GM19328 (cell line): ENCODE data around the gene HDAC4.

Source experiments
- ATAC-seq: cut with Tn5 transposase; IDR thresholded peaks from one replicate; pipeline ENCODE4 v1.9.1; 2021; ENCODE audit warnings: mild to moderate bottlenecking, moderate library complexity; ENCODE audit not compliant: unreplicated experiment

The HDAC4 gene

DNA sequence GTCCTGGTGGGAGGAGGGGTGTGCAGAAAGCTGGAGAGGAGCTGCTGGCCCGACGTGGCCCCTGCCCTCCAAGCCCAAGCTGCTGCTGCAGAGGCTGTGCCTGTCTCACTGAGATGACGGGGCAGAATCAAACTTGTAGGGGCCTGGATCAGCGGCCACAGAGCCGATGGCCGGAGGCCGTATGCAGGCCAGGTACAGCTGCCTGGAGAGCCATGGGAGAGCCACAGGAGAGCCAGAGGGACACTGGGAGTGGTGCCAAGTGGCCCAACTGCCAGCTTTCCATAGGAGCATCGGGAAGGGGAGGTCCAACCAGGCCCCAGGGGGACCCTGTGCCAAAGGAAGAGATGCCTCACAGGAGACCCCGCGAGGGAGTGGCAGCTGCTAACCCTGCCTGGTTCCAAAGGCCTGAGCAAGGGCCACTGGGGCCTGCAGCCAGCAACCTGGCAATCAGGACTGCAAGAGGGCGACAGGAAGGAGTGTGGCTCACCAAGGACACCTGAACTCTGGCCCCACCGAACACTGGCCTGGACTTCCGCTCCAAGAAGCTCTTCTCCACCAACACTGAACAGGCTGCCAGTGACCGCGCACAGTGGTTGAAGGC, 70.7 kb downstream of the HDAC4 start:
- ATAC-seq = no peak

DNA sequence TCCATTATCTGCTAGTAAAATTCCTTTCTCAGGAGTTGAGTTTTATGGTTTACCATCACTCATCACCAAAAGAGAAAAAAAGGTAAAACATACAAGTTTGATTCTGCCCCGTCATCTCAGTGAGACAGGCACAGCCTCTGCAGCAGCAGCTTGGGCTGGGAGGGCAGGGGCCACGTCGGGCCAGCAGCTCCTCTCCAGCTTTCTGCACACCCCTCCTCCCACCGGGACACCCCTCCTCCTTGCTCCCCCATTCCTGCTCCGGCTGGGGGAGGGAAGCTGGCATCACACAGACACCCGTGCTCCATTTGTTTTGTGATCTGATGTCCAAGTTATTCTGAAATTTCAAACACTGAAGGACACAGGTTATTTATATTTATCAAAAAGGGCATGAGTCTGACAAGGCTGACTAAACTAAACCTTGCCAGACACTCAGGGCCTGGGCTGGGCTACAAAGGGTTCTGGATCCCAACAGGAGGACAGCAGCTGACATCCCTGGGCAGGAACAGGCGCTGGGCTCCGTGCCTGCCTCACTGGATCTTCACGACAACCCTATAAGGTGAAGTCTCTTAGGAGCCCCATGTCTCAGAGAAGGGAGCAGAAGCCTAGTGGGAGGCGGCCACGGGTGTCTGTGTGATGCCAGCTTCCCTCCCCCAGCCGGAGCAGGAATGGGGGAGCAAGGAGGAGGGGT, 71.4 kb downstream of the HDAC4 start:
- ATAC-seq = no peak

DNA sequence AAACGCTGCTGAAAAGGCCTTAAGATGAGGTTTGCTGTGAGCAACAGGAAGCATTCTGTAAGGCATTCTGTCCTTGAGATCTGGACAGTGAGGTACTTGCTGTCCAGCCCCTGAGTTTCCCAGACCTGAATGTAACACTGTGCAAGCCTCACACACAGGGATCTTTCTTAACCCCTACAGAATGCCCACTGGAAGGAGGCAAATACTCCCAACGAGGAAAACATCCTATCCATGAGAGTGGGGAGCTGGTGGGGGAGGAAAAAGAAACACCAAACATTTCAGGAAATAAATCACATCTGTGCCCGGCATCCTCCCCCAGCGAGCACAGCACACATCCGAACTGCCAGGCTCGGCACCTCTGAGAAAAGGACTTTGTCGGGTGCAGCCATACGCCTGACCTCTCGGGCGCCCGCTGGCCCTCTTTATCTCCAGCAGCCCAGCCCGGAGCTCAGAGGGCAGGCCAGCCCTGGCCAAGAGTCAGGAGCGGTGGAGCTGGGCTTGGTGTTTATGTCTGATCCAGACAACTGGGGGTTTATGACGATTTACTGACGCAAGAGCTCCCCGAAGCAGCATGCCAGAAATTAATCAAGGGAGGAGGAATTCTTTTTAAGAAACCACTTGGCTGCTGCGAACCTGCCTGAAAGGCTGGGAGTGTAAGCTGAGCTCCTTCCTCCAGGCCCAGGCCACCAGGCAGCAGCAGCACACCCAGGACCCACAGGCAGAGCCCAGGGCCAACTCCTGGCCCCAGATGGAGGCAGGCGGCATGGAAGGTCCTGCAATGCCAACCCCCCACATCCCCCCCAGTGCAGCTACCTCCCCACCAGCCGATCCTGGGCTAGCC, 72.2 kb downstream of the HDAC4 start:
- no peak for ATAC-seq

DNA sequence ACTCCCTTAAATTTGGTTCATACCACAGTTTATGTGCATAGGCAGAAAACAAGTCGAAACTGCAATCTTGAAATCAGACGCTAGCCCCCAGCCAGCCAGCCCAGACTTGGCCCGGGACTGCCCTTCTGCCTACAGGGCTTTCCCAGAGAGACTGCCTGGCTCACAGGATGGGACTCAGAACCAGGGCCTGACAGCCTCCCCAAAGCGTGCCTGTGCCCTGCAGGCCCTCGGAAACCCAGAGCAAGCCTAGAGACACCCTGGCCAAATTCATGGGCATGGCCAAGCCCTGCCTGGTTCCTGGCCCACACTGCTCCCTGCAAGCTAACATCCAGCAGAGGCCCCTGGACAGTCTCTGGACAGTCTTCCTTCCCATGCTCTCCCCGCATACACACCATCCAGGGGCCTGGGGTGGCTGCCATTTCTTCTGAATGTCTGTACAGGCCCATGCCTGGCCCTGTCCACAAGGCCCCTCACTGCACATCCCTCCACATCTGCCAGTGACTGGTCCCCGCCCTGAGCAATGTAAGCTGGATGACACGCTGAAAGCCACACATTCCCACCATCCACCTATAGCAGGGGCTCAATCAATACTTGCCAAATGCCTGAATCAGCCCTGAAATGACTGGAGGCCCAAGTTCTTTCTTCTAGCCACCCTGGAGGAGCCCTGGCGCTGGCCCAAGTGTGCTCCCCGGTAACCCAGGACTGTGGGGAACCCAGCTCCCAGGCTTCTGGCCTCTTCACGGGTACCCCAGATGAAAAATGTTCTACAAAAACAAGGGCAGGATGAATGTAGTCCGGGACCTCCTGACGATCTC, 73.1 kb downstream of the HDAC4 start:
- ATAC-seq = no peak

DNA sequence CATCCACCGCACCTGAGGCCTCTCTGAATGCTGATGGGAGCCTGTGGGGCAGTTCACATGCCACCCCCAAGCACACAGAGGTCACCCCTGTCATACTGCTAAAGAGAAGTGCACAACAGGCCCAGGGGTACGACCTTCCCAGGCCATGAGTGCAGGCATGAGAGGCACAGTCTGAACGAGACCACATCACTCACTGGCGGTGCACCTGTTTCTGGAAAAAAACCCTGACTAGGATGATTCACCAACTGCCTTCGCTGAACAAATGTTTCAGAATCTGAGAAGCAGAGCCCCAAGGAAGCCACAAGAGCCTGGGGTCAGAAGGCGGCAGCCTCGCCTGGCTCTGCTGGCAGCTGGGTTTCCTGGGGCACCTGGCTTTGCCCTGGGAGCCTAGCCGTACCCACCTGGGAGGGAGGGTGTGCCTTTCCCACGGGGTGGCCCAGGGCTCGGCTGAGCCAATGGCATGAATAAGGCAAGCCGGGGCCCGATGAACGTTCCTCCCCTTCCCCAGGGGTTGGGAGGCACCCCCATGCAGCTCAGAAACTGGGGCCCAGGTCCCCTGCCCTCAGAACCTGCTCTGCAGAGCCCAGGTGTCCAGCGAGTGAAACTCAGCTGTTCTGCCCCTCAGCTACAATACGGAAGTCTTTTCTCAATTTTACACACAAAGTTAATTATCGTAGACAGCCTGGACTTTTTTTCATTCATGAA, 73.8 kb downstream of the HDAC4 start:
- no peak for ATAC-seq

DNA sequence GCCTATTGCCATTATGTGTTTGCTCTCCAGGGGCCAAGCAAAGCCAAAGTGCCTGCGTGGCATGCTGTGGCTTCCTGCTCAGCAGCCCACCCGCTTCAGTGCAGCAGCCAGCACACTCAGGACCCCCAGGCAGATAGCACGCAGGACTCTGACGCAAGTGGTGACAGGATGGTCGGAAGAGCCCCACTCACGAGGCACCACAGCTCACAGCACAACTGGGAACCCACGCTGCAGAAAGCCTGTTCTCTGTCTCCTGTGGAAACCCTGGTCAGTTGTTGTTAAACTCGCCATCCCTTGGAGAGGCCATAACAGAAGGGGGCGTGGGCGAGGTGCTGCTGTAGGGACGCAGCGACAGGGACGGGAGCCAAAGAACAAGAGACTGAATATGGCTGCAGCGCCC, 76.4 kb downstream of the HDAC4 start:
- no peak for ATAC-seq

DNA sequence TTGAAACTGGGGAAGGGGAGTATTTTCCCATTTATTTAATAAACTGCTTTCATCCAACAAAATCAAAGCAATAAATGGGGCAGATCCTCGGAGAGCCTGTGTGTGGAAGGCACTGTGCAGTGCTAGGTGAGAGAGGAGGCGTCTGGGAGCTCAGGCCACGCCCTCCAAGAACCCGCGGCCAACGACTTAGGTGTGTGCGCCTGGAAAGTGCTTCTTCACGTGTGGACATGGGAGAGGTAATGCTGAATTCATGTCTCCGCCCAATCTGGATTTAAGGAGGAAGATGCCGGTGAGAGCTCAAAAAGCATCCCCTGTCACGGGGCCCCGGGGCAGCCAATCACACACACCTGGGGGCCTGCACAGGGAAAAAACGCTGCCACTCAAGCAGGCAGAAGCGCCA, 77.4 kb downstream of the HDAC4 start:
- ATAC-seq = no peak

DNA sequence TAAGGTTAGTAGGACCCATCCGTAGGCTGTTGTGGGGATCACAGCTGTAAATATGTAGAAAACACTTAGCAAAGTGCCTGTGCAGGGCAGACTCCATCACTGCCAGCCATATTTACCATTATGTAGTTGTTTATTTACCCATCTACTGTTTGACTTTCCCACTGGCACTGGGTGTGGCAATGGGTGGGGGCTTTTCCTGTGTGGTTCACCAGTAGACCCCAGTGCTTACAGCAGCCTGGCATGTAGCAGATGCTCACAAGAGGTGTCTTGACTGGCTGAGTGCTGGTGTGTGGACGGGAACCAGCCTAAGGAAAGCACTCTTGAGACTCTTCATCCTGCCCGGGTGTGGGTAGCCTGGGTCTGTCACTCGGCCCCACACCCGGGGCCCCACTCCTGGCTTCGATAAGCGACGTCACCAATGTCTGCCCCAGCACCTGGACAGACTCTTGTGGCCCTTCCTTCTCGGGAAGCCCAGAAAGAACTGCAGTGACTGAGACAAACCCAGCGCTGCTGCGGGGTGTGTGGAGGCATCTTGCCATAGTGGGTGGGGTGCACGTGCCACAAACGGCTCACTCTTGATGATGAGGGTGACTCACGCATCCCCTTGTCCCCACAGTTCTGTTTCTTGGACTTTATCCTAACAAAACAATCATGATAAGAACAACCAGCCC, 78.3 kb downstream of the HDAC4 start:
- no peak for ATAC-seq

DNA sequence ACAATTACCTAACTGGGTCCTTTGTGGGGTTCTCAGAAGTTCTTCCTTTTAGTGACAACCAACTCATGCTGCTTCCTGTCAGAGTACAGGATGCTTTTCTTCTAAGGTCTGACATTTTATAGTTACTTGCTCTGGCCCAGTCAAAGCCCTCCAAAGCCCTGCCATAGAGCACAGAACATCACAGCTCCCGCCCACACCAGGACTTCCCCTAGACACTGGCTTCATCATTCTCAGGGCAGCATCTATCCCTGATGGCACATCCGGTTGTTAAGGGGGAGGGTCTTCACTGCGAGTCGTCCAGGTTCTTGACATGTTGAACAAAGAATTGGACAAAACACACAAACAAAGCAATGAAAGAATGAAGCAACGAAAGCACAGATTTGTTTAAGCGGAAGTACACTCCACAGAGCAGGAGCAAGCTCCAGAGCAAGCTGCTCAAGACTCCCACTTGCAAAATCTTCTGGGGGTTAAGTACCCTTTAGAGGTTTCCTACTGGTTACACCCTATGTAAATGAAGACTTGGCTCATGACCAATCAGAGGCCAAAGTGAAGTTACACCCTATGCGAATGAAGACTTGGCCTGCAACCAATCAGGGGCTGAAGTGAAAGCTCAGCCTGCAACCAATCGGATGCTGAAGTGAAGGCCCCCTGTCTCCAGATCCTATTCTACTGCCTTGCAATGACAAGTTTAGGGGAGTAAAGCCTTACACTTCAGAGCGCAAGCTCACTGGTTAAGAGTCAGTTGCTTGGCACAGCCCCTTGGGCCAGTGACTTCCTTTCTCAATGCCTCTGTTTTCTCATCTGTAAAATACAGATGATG, 79.0 kb downstream of the HDAC4 start:
- ATAC-seq = no peak

DNA sequence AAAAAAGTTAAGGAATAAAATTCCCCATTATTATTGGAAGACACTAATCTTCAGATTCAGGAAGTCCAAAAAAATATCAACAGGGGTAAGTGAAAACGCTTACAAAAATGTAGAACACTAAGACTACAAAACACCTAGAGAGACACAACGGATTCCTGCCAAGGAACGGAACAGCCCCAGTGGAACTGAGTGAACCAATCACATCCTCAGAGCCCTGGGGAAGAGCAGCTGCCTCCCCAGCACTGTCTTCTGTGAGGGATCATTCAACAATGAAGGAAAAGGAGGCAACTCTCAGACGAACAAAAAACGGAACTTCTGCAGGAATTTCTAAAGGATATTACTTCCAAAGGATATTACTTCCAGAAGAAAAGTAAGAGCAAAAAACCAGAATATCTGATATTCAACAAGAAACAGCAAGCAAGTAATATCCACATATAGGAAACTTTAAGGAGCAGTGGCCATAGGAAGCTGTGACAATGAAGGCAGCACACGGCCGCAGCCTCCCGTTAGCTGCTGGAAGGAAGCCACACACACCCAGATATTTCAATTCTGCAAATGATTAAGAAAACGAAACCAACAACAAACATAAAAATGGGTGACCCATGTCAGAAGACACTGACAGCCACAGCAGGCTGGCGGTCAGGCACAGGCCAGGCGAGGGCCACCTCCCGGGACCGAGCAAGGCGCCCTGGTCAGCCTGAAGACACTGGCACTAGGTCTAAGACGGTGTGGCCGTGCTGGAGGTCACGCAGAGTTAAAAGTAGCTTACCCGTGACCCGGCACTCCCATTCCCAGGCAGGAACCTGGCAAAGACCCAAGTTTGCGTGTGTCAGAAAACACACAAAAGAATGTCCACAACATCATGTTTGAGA, 81.8 kb downstream of the HDAC4 start:
- ATAC-seq = no peak

DNA sequence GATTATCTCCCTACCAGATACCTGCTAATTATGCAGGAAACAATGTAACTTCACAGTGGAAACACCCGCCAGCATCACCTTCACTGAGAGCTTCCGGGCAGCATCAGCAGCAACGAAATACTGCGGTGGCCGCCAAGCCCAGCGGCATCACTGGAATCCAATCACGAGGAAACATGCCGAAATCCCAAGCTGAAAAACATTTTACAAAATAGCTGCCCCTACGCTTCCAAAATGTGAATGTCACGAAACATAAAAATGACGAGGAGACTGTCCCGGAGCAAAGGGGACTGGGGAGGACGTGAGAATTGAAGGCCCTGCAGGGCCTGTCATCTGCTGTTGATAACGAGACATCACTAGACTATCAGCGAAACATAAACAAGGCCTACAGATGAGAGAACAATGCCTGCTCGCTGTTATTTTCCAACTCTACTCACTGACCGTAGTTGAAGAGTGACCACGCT, 82.6 kb downstream of the HDAC4 start:
- ATAC-seq = no peak

DNA sequence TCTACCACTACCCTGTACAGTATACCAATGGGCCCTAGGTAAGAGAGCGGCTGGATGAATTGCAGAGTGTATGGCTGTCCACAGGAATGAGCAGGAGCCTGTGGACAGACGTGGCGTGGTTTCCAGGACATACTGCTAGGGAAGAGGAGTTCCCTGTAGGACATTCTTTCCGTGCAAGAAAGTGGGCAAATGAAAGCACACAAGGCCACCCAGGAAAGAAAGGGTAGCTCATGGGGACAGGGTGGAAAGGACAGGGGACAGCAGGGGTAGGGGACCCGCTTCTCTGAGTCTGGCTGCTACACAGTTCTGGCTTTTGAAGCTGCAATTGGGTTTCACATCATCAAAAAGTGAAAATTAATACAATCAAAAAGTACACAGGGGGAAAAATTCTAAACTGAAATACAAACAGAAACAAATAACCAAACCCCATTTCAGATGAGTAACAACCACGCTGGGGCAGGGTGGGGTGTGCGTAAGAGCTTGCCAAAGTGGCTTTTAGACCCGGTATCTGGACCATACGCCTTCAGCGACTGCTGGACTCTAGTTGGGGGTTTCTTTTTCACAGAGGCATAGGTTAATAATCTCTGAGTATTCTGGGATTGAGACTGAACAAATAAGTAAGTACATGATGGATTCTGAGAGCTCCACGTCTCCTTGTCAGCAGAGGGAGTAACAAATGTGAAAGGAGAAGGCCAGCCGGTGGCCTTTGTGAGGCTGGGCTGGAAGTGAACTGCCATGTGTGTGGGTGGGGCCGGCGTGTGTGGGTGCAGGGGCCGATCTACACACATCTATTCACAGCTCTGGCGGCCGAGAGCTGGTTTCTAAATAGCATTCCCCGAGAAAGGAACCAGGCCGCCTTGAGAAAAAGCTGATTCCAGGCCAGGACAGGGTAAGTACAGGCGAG, 84.0 kb downstream of the HDAC4 start:
- no peak for ATAC-seq

DNA sequence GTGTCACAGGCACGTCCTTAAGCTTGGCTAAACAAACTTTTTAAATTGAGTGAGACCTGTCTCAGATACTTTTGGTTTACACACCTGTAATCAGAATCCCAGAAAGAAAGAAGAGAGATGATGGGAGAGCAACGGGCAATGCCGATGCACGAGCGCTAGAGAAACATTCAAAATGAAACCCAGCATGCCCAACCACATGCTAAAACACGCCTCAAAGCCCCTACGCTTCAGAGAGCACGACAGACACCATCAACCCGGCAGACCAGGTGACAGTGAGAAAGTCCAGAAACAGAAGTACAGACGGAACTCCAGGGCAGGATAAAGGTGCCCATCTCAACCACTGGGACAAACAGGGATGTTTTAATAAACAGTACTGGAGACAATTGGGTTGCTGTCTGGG, 85.5 kb downstream of the HDAC4 start:
- ATAC-seq = no peak

DNA sequence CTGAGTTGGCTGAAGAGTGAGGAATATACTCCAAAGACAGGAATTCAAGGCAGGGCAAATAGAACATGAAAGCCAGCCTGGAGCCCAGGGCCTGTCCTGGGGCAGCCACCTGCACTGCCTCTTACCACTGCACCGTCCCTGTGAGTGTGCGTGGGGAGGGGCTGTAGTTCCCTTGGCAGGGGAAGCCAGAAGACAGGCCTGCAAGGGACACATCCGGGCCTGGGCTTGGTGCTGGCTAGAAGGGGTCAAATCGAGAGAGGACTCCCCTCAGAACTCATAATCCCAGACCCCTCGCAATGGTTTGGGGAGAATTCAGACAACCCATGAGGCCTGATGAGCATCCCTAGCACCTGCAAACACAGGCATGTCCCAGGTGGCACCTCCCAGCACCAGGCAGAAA, 87.0 kb downstream of the HDAC4 start:
- no peak for ATAC-seq

DNA sequence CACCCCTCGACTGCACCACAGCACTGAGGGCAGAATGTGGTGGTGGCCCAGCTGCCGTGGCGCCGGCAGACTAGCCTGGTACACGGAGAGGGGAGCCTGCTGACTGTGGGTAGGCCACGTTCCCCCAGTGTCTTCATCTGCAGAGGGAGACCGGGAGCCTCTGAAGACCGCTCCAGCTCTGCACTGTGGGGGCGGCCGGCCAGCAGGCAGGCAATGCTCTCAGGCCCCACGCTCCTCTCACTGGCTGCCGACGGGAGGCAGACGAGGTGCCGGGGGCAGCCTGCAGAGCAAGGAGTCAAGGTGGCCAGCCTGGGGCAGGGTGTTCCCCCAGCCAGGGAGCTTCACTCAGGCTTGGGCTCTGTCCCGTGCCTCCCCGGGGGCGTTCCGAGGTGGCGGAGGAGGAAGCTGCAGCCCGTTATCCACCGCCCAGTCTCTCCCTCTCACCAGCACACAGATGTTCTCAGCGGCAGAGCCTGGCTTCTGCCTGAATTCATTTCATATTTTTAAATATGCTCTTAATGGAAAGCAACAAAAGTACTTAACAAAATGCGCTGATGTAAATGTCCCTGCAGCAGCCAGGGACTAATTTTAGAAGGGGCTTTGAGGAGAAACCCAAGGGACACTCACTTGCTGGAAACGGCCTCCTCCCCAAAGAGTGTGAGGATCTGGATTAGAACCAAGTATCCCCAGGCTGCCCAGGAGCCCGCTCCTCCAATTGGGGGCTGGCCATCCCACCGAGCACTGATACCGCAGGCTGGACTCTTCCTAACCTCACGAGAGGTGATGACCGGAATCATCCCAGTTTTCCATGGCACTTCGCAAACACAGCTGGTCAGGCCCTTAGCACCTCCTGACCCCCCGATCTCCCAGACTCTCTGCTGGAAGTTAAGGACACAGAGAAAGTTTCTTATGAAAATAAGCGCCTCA, 87.8 kb downstream of the HDAC4 start:
- no peak for ATAC-seq

DNA sequence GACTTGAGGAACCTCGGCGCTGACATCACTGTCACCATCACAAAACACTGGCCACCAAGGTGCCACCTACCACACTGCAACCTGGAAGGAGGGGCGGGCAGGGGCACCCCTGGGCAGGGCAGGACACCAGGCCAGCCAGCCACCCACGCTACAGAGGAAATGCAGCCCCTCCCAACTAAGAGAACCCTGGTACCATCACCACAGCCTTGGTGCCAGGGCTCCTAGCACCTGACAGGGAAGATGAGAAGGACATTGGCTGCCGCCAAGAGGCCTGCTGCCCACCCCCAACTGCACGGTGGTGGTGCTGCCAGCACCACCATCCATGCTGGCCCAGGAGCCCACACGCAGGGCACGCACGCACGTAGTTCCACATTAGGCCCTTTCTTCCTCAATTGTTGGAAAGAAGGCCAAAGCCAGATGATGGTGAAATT, 88.7 kb downstream of the HDAC4 start:
- ATAC-seq = no peak
